Fibroblast of lung (primary cell): ENCODE results near the gene MICU1.

Experiments
- CTCF ChIP-seq, 2 donors: IDR thresholded peaks in 1 of 2; conservative IDR thresholded peaks in 1 of 2; 1 replicate in 1 of 2; 2 replicates in 1 of 2; pipeline ENCODE4 v1.5.1; 2011 to 2012; ENCODE audit warnings: low read length in 2 of 2, control low read depth in 1 of 2, inconsistent platforms in 1 of 2, low read depth in 1 of 2, mild to moderate bottlenecking in 1 of 2
- EZH2 ChIP-seq: IDR thresholded peaks from 2 replicates; pipeline ENCODE4 v1.5.1; 2012; ENCODE audit warnings: low read length, control low read depth, mild to moderate bottlenecking; ENCODE audit errors: missing control alignments

- TF ChIP-seq CTCF (conservative IDR thresholded peaks at IDR 0.05 in 1 of 2, IDR thresholded peaks at IDR 0.05 in 1 of 2; ENCODE audit: low read depth in 1 of 2, low read length in 2 of 2) (no peak), EZH2 (no peak)
Measured at GRCh38 chr10:72379776-72380175, 246.1 kb downstream of the MICU1 start.
